Caco-2 (cell line): ENCODE results near the gene RBM42. TPM values are rescaled to one million over a fixed set of nuclear protein-coding genes. Genes with fewer than 3 reads are reported as not detected.
"Not testable (repeated sequence)": the region's sequence is repeated elsewhere in the genome, so short reads cannot be mapped to it uniquely, and the experiment has no call there.

Experiments used
- BruUV-seq: library from RNA; stranded (reverse); fragments of 400-500 nt; replicated peaks from 2 replicates; lab custom pipeline; 2021; lab: Mats Ljungman, UMichigan
- CTCF ChIA-PET: fragments of 300-600 bp; sonication (Branson Sonifier 250); formaldehyde crosslinking; loops from one replicate; lab custom pipeline; 2022; ENCODE audit warnings: antibody characterized with exemption; lab: Charles Lee
- POLR2A ChIA-PET: fragments of 300-600 bp; sonication (Branson Sonifier 250); formaldehyde crosslinking; loops from one replicate; lab custom pipeline; 2022; ENCODE audit warnings: antibody characterized with exemption; lab: Charles Lee
- DNase-seq, 2 experiments: peaks; one replicate each; pipeline versions ENCODE4 v3.0.0 to v3.0.0-alpha.2; 2020 to 2022
- H3K27me3 ChIP-seq: replicated peaks from 2 replicates; pipeline ENCODE4 v1.6.0; 2011; ENCODE audit warnings: low read length; ENCODE audit not compliant: control insufficient read depth, insufficient read depth
- H3K36me3 ChIP-seq: 2 replicates; pipeline ENCODE4 v1.5.1; 2011; ENCODE audit warnings: low read length; ENCODE audit not compliant: control insufficient read depth, insufficient read depth
- H3K4me1 ChIP-seq: fragments of 250-450 bp; sonication (Bioruptor Pico); 2 replicates; pipeline ENCODE4 v1.5.1; 2020; ENCODE audit warnings: mild to moderate bottlenecking
- H3K4me3 ChIP-seq: 2 replicates; pipeline ENCODE4 v1.5.1; 2011; ENCODE audit warnings: low read depth, mild to moderate bottlenecking, control low read depth, low read length
- H3K9me3 ChIP-seq: fragments of 250-450 bp; sonication (Bioruptor Pico); 2 replicates; pipeline ENCODE4 v1.5.1; 2020; ENCODE audit warnings: mild to moderate bottlenecking, moderate library complexity
- H3K27ac Mint-ChIP-seq: one replicate; pipeline ENCODE4 v1.8.0; 2022; ENCODE audit warnings: mixed read lengths; ENCODE audit not compliant: unreplicated experiment
- H3K27me3 Mint-ChIP-seq: one replicate; pipeline ENCODE4 v1.8.0; 2022; ENCODE audit warnings: mixed read lengths; ENCODE audit not compliant: insufficient read depth, unreplicated experiment
- H3K36me3 Mint-ChIP-seq: one replicate; pipeline ENCODE4 v1.8.0; 2022; ENCODE audit warnings: mild to moderate bottlenecking, mixed read lengths; ENCODE audit not compliant: insufficient read depth, unreplicated experiment
- H3K4me1 Mint-ChIP-seq: one replicate; pipeline ENCODE4 v1.8.0; 2022; ENCODE audit warnings: low read depth, mixed read lengths; ENCODE audit not compliant: unreplicated experiment
- H3K4me3 Mint-ChIP-seq: one replicate; pipeline ENCODE4 v1.8.0; 2022; ENCODE audit warnings: mild to moderate bottlenecking, moderate library complexity, mixed read lengths; ENCODE audit not compliant: unreplicated experiment
- H3K9me3 Mint-ChIP-seq: one replicate; pipeline ENCODE4 v1.8.0; 2022; ENCODE audit warnings: mixed read lengths; ENCODE audit not compliant: unreplicated experiment
- intact Hi-C: fragments of 100-400 bp; cut with micrococcal nuclease; formaldehyde crosslinking; loops from one replicate; pipeline ENCODE4 v1.10.0; 2022; ENCODE audit not compliant: unreplicated experiment
- total RNA-seq: library from RNA; stranded (reverse); gene quantifications from 2 replicates; pipeline ENCODE4 v1.2.3, GENCODE V29; 2022
- TF ChIP-seq, protein P1 (sequence below), 2 experiments: fragments of 200-600 bp in 1 of 2; IDR thresholded peaks; 1 replicate in 1 of 2; 2 replicates in 1 of 2; pipeline versions ENCODE4 v1.5.1 to v1.8.0; 2011 to 2022; ENCODE audit warnings: antibody characterized with exemption in 1 of 2, control low read depth in 1 of 2, inconsistent platforms in 1 of 2, low read depth in 1 of 2, low read length in 1 of 2, mild to moderate bottlenecking in 1 of 2, moderate library complexity in 1 of 2; ENCODE audit not compliant: insufficient read depth in 1 of 2, severe bottlenecking in 1 of 2, unreplicated experiment in 1 of 2

The RBM42 gene
- total RNA-seq, 1 experiment from 2014 or later, result 165 TPM

DNA sequence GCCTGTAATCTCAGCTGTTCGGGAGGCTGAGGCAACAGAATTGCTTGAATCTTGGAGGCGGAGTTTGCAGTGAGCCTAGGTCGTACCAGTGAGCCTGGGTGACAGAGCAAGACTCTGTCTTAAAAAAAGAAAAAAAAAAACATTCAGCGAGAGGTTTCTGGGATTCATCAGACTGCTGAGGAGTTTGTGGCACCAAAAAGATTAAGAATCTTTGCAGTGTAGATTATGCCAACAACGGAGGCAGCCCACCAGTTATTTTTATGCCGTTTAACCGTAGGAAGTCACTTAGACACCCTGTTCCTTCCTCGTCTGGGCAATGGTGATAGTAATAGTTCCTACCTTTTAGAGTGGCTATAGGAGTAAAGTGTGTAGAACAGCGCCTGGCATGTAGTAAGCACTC lies 21.7 kb downstream of the RBM42 start:
- no peaks in the 10 kb centered on the region for H3K27me3 ChIP-seq
- H3K4me1 ChIP-seq, result peaks cover 9% of the 10 kb centered on the region
- no peak overlapping the region for H3K4me3 ChIP-seq
- POLR2A ChIA-PET, result no interaction called here
- H3K9me3 Mint-ChIP-seq, result no peaks in the 10 kb centered on the region
- DNase-seq, result no peak
- peaks cover 4% of the 10 kb centered on the region for H3K4me1 Mint-ChIP-seq
- peaks cover 72% of the 10 kb centered on the region for H3K36me3 Mint-ChIP-seq
- H3K9me3 ChIP-seq, result no peaks in the 10 kb centered on the region
- H3K4me3 Mint-ChIP-seq, result no peak overlapping the region
- CTCF ChIA-PET, result no interaction called here
- H3K36me3 ChIP-seq, result peaks cover 4% of the 10 kb centered on the region
- TF ChIP-seq, protein P1, sequence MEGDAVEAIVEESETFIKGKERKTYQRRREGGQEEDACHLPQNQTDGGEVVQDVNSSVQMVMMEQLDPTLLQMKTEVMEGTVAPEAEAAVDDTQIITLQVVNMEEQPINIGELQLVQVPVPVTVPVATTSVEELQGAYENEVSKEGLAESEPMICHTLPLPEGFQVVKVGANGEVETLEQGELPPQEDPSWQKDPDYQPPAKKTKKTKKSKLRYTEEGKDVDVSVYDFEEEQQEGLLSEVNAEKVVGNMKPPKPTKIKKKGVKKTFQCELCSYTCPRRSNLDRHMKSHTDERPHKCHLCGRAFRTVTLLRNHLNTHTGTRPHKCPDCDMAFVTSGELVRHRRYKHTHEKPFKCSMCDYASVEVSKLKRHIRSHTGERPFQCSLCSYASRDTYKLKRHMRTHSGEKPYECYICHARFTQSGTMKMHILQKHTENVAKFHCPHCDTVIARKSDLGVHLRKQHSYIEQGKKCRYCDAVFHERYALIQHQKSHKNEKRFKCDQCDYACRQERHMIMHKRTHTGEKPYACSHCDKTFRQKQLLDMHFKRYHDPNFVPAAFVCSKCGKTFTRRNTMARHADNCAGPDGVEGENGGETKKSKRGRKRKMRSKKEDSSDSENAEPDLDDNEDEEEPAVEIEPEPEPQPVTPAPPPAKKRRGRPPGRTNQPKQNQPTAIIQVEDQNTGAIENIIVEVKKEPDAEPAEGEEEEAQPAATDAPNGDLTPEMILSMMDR (IDR thresholded peaks at IDR 0.05; ENCODE audit: insufficient read depth in 1 of 2, low read depth in 1 of 2, low read length in 1 of 2, severe bottlenecking in 1 of 2, unreplicated experiment in 1 of 2), result no peak
- BruUV-seq, result no TSS peak
- no peak overlapping the region for H3K27ac Mint-ChIP-seq
- no peaks in the 10 kb centered on the region for H3K27me3 Mint-ChIP-seq
- intact Hi-C loops, result no loop called here

DNA sequence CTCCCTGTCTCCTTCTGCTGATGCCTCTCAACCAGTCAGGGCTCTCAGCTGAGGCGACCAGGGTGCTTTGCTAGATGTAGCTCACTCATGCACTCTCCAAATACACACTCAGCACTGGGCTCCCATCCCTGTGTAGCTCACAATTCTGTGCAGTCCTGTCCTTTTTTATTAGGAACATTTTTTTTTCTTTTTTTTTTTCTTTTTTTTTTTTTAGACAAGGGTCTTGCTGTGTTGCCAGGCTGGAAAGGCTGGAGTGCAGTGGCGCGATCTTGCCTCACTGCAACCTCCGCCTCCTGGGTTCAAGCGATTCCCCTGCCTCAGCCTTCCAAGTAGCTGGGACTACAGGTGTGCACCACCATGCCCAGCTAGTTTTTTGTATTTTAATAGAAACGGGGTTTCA lies 26.0 kb downstream of the RBM42 start:
- H3K4me1 ChIP-seq, H3K4me3 Mint-ChIP-seq, DNase-seq, H3K27me3 ChIP-seq, BruUV-seq, H3K9me3 ChIP-seq, H3K9me3 Mint-ChIP-seq, H3K27ac Mint-ChIP-seq, H3K4me3 ChIP-seq, H3K4me1 Mint-ChIP-seq, intact Hi-C loops, H3K27me3 Mint-ChIP-seq: not testable (repeated sequence)
- CTCF ChIA-PET, result interaction anchor here (1.2 kb wide), 1 partner anchor 10 kb away, joined by 3 read pairs; no protein-coding TSS in a partner anchor
- peaks cover 11% of the 10 kb centered on the region for H3K36me3 ChIP-seq
- H3K36me3 Mint-ChIP-seq, result peaks cover 81% of the 10 kb centered on the region
- POLR2A ChIA-PET, result interaction anchor here (0.6 kb wide), 2 partner anchors 15 to 229 kb away, joined by 3 to 5 read pairs; no protein-coding TSS in a partner anchor

DNA sequence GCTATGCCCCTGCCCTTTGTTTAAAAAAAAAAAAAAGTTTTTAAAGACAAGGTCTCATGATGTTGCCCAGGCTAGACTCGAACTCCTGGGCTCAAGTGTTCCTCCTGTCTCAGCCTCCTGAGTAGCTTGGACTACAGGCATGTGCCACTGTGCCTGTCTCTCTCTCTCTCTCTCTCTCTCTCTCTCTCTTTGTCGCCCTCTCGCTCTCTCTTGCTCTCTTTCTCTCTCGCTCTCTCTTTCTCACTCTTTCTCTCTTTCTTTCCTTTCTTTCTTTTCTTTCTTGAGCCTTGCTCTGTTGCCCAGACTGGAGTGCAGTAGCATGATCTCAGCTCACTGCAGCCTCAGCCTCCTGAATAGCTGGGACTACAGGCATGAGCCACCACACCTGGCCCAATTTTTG lies 26.8 kb downstream of the RBM42 start:
- Mint-ChIP-seq H3K4me3 (no peak overlapping the region), H3K27me3 (no peaks in the 10 kb centered on the region), H3K27ac (no peak overlapping the region), H3K36me3 (peaks cover 82% of the 10 kb centered on the region), H3K4me1 (no peaks in the 10 kb centered on the region), H3K9me3 (no peaks in the 10 kb centered on the region)
- H3K27me3 ChIP-seq, result no peaks in the 10 kb centered on the region
- ChIA-PET CTCF (interaction anchor here (1.2 kb wide), 1 partner anchor 11 kb away, joined by 3 read pairs; no protein-coding TSS in a partner anchor), POLR2A (interaction anchor here (0.6 kb wide), 2 partner anchors 103 to 178 kb away, joined by 3 to 5 read pairs; no protein-coding TSS in a partner anchor)
- peaks cover 11% of the 10 kb centered on the region for H3K36me3 ChIP-seq
- H3K4me3 ChIP-seq, result no peak overlapping the region
- H3K4me1 ChIP-seq, result no peaks in the 10 kb centered on the region
- intact Hi-C loops, result no loop called here
- DNase-seq, result no peak
- no TSS peak for BruUV-seq
- H3K9me3 ChIP-seq, result no peaks in the 10 kb centered on the region
- TF ChIP-seq, protein P1 (IDR thresholded peaks at IDR 0.05; ENCODE audit: insufficient read depth in 1 of 2, low read depth in 1 of 2, low read length in 1 of 2, severe bottlenecking in 1 of 2, unreplicated experiment in 1 of 2), result no peak
